NCI-H524 treated with DMSO at 0.1 percent for 48 hours (cell line): ENCODE data around the gene KNSTRN.

Experiments used
- DNase-seq: peaks from one replicate; lab custom pipeline; 2025; lab: John Stamatoyannopoulos, UW

The KNSTRN gene

GRCh38 chr15:40397688-40398412, 15.3 kb downstream of the KNSTRN start:
- DNase-seq, result no peak

DNA sequence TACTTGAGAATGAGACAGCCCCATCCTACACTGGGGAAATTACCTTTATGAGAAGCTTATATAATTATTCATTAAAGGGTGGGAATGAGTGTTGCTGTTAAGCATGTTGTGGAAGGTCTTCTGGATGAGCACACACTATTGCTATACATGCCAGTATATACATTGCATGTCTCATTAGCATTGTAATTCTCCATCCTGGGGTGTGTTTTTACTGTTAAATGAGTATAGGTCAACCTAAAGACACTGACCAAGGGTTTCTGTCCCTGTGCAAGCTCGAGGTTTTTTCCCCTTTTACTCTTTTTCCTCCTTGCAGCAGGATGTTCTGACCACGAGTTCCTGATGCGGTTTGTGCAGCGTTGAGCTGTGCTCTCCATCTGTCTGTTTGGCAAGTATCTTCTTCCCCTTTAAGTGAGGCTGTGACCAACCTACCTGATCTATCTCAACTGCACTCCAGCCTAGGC, 15.9 kb downstream of the KNSTRN start:
- no peak for DNase-seq

DNA sequence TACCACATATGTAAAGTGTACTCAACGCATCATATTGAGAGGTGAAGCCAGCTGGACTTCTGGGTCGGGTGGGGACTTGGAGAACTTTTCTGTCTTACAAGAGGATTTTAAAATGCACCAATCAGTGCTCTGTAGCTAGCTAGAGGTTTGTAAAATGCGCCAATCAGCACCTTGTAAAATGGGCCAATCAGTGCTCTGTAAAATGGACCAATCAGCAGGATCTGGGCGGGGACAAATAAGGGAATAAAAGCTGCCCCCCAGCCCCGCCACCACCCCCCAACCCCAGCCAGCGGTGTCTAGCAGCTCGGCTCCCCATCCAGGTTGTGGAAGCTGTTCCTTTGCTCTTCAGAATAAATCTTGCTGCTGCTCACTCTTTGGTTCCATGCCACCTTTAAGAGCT, 16.8 kb downstream of the KNSTRN start:
- DNase-seq, result no peak

DNA sequence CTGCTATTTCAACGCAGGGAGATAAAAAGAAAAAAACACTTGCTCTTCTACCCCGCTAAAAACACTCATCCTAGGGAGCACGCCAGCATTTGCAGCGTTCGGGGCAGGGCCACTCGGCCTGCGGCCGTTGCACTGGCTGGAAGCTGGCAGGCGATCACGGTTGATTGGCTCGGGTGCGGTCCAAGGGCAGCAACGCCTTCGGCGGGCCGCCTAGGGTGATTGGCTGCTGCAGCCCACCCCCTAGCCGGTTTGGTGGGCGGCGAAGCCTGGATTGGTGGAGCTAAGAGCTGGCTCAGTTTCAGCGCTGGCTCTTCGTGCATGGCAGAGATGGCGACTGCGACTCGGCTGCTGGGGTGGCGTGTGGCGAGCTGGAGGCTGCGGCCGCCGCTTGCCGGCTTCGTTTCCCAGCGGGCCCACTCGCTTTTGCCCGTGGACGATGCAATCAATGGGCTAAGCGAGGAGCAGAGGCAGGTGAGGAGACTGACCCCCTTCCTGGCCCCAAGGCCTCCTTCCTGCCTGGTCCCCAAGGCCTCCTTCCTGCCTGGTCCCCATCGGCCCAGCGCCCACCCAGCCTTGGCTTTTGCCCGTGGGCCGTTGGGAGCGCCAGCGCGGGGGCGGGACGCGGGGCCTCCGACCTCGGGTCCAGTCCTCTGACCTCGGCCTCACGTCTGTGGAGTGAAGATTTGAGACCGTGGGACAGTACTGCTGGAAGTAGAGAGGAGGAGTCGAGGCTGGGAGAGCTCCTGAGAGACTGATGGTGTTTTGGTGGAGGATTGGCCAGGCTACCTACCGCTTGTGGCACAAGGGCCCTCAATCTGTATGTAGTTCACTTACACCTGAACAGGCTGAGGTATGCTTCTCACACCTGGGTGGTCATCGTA, 23.2 kb downstream of the KNSTRN start, which contains the start of gene IVD:
IVD (plus strand) TSS at position 295 of the 881 bp plus-strand sequence; CDS start at position 328, 33 bp downstream.
- peak; percentile 87 for DNase-seq

- no peak for DNase-seq
Measured at GRCh38 chr15:40407330-40407990, 24.9 kb downstream of the KNSTRN start.

- DNase-seq, result no peak
Measured at GRCh38 chr15:40409366-40409765, 26.8 kb downstream of the KNSTRN start.

GRCh38 chr15:40410476-40410875, 28.0 kb downstream of the KNSTRN start:
- DNase-seq, result no peak

DNA sequence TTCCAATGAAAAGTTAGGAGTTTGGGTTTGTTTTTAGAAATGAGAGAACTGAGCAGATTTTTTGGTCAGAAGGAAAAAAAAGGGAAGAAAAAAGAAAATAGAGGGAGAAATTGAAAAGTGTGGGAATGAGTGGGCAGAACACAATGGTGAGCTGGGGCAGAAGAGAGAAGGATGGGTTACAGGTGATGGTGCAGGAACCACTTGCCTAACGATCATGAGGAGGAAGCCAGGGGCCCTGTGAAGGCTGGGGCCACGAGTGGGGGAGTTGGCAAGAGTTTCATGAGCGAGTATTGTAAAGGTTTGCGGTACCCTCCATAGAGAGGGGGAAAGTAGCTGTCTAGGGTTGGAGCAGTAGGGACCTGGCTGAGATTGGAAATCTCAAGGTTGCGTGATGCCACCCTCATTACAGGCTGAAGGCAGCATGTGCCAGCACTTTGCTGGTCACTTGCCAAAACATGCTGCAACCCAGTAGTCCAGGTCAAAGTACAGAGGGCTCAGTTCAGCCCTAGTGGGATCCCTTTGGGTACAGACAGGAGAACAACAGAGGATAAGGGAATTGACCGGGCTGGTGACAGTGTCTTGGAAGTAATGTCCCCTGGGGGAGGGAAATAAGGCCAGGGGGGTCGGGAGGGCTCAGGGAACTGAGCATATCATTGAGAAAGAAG, 29.7 kb downstream of the KNSTRN start:
- no peak for DNase-seq

GRCh38 chr15:40413036-40413435, 30.5 kb downstream of the KNSTRN start:
- DNase-seq, result no peak

- DNase-seq, result no peak
Measured at GRCh38 chr15:40414816-40415215, 32.3 kb downstream of the KNSTRN start.

- DNase-seq, result no peak
Measured at GRCh38 chr15:40415226-40415625, 32.7 kb downstream of the KNSTRN start.

GRCh38 chr15:40416056-40416455, 33.5 kb downstream of the KNSTRN start:
- no peak for DNase-seq

DNA sequence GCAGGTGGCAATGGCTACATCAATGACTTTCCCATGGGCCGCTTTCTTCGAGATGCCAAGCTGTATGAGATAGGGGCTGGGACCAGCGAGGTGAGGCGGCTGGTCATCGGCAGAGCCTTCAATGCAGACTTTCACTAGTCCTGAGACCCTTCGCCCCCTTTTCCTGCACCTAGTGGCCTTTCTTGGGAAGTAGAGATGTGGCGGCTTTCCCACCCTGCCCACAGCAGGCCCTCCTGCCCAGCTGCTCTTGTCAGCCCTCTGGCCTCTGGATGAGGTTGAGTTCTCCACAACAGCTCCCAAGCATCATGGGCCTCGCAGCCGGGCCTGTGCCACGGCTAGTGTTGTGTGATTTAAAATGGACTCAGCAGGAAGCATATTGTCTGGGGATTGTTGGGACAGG, 35.6 kb downstream of the KNSTRN start:
- DNase-seq, result no peak

- no peak for DNase-seq
Measured at GRCh38 chr15:40420071-40420713, 37.7 kb downstream of the KNSTRN start.

DNA sequence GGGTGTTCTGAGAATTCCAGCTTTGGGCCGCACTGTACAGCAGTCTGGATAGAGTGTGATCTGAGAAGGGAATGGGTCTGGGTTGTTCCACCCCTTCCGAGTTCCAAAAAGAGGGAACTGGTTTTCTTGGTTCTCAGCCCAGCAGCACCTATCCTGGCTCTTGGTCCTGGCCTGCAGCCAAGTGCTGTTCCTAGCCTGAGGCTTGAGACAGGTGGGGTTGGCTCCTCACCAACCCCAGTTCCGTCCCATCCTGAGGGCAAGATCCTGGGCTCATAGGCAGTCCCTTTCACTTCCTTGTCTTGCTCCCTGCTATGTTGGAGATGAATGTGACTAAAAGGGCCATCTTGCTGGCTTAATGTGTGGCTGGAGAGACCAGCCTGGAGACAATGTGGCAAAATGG, 38.3 kb downstream of the KNSTRN start:
- no peak for DNase-seq

- DNase-seq, result no peak
Measured at GRCh38 chr15:40421246-40422157, 39.0 kb downstream of the KNSTRN start.

DNA sequence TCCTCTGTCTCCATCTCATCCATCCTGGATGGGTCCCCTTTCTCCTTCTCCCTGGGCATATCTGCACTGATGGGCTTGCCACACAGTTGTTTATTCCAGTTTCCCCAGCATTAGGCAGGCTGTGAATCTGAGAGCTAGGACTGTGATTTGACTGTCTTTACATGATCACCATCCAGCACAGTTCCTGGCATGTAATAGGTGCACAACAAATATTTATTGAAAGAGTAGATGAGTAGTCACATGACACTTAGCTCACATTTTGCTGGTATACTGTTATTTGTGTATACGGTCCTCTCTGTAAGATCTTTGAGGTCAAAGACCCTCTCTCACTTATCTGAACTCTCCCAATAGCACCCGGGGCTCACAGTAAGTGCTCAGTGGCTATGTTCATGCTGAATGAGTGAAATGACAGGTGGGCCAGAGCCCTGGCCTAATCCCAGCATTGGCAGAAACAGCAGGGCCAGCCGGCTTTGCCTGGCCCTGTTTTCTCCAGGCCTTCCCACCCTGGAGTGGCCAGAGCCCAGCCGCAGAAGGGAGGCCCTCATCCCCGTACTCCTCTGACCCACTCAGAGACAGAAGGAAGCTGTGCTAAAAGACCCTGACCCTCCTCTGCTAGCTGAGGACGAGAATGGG, 42.1 kb downstream of the KNSTRN start:
- DNase-seq, result no peak

- no peak for DNase-seq
Measured at GRCh38 chr15:40425681-40426080, 43.2 kb downstream of the KNSTRN start.

- no peak for DNase-seq
Measured at GRCh38 chr15:40427188-40427587, 44.7 kb downstream of the KNSTRN start.

- DNase-seq, result no peak
Measured at GRCh38 chr15:40428185-40428584, 45.7 kb downstream of the KNSTRN start.
